Mammary epithelial cell (primary cell): Measurements from ENCODE around the gene TTI1.

Experiments used
- EZH2 ChIP-seq: IDR thresholded peaks from 2 replicates; pipeline ENCODE4 v1.6.1; 2012; ENCODE audit warnings: low read length, inconsistent platforms, borderline replicate concordance
- TF ChIP-seq, protein P1 (sequence below), 2 donors: IDR thresholded peaks in 1 of 2; conservative IDR thresholded peaks in 1 of 2; 2 replicates each; pipeline ENCODE4 v1.5.1; 2011 to 2012; ENCODE audit warnings: inconsistent platforms in 2 of 2, low read length in 2 of 2, mild to moderate bottlenecking in 2 of 2, control low read depth in 1 of 2, low read depth in 1 of 2; ENCODE audit not compliant: insufficient read depth in 1 of 2; ENCODE audit errors: extremely low read depth in 1 of 2

DNA sequence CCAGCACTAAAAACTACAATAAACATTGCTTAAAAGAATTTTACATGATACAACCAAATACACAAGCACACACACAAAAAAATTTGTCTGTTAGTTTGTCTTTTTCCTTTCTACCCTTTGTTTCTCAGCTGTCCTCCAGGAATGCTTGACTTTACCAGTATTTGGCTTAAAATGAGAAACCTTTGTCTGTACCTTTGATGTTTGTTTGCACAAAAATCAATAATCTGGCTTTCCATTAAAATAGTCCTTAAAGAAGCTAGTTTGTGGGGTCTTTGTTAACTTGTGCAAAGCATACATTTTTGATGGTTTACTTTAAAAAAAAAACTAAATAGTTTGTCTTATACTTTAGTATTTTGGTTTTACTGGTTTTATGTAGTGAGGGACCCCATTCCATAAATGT, 49.6 kb upstream of the TTI1 start:
- TF ChIP-seq, protein P1, sequence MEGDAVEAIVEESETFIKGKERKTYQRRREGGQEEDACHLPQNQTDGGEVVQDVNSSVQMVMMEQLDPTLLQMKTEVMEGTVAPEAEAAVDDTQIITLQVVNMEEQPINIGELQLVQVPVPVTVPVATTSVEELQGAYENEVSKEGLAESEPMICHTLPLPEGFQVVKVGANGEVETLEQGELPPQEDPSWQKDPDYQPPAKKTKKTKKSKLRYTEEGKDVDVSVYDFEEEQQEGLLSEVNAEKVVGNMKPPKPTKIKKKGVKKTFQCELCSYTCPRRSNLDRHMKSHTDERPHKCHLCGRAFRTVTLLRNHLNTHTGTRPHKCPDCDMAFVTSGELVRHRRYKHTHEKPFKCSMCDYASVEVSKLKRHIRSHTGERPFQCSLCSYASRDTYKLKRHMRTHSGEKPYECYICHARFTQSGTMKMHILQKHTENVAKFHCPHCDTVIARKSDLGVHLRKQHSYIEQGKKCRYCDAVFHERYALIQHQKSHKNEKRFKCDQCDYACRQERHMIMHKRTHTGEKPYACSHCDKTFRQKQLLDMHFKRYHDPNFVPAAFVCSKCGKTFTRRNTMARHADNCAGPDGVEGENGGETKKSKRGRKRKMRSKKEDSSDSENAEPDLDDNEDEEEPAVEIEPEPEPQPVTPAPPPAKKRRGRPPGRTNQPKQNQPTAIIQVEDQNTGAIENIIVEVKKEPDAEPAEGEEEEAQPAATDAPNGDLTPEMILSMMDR (conservative IDR thresholded peaks at IDR 0.05 in 1 of 2, IDR thresholded peaks at IDR 0.05 in 1 of 2; ENCODE audit: extremely low read depth in 1 of 2, insufficient read depth in 1 of 2, low read depth in 1 of 2, low read length in 2 of 2): no peak
- no peak for TF ChIP-seq EZH2
